ENCODE results near the gene ATP4B.

GRCh38 chr13:113618455-113618854 is 39.5 kb downstream of the ATP4B start:
- TF ChIP-seq CTCF (conservative IDR thresholded peaks at IDR 0.05 in 1 of 2, IDR thresholded peaks at IDR 0.05 in 1 of 2; ENCODE audit: low read depth in 1 of 2, low read length in 2 of 2), result no peak
- no peak for TF ChIP-seq EZH2 (IDR thresholded peaks at IDR 0.05; ENCODE audit: low read length, missing control alignments)
